ENCODE measurements around the gene E2F4. TPM values are rescaled to one million over a fixed set of nuclear protein-coding genes. Genes with fewer than 3 reads are reported as not detected.

Gene E2F4
- total and polyA plus RNA-seq, 2 of the 8 experiments (the other 6 are each of a cell fraction or from before 2014, with no cell fraction given) = 79.9 to 157 TPM

DNA sequence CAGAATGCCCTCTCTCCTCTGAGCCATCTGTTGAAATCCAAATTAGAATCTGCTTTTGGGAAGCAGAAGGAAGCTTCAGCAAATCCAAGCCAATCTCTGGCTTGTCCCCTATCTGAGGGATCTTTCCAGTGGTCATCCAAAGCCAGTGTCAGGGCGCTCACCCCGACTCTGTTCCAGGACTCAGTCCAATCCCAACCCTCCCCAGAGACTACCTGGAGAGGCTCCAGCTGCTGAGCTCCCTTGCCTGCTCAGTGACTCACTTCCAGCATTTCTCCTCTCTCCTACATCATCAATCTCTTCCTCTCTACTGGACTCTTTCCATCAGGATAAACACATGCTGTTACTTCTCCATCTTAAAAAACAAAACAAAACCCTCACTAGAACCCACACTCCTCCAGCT lies 10.6 kb upstream of the E2F4 start (continued):
- TF ChIP-seq, protein P1, sequence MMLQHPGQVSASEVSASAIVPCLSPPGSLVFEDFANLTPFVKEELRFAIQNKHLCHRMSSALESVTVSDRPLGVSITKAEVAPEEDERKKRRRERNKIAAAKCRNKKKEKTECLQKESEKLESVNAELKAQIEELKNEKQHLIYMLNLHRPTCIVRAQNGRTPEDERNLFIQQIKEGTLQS (IDR thresholded peaks at IDR 0.05; ENCODE audit: insufficient read depth, low read depth, low read length) = no peak
